HCT116 (cell line): ENCODE results near the gene NEURL1.

Source experiments
- POLR2A ChIP-seq: IDR thresholded peaks from 2 replicates; pipeline ENCODE4 v1.7.0; 2011; ENCODE audit warnings: borderline replicate concordance; ENCODE audit not compliant: insufficient read depth, insufficient read length; ENCODE audit errors: extremely low read depth
- POLR2AphosphoS5 ChIP-seq: IDR thresholded peaks from 2 replicates; pipeline ENCODE4 v1.6.1; 2011; ENCODE audit warnings: mild to moderate bottlenecking, low read depth, low read length, moderate library complexity
- YY1 ChIP-seq: IDR thresholded peaks from 2 replicates; pipeline ENCODE4 v1.6.1; 2011; ENCODE audit warnings: low read length, low read depth, moderate library complexity, mild to moderate bottlenecking; ENCODE audit not compliant: insufficient replicate concordance; ENCODE audit errors: extremely low read depth
- TF ChIP-seq, protein P1 (sequence below): IDR thresholded peaks from 2 replicates; pipeline ENCODE4 v1.6.1; 2012
- TF ChIP-seq, protein P2 (sequence below), 3 experiments: fragments of 200-600 bp in 1 of 3; sonication (generic) in 1 of 3; IDR thresholded peaks in 2 of 3; conservative IDR thresholded peaks in 1 of 3; 2 replicates each; pipeline ENCODE4 v1.5.1; 2012 to 2017; ENCODE audit warnings: low read depth in 2 of 3, low read length in 2 of 3, antibody characterized with exemption in 1 of 3, borderline replicate concordance in 1 of 3, control low read depth in 1 of 3, mild to moderate bottlenecking in 1 of 3, mixed read lengths in 1 of 3, mixed run types in 1 of 3, moderate library complexity in 1 of 3; ENCODE audit not compliant: insufficient read depth in 1 of 3
- TF ChIP-seq, protein P3 (sequence below): IDR thresholded peaks from 2 replicates; pipeline ENCODE4 v1.6.1; 2012; ENCODE audit warnings: low read depth

DNA sequence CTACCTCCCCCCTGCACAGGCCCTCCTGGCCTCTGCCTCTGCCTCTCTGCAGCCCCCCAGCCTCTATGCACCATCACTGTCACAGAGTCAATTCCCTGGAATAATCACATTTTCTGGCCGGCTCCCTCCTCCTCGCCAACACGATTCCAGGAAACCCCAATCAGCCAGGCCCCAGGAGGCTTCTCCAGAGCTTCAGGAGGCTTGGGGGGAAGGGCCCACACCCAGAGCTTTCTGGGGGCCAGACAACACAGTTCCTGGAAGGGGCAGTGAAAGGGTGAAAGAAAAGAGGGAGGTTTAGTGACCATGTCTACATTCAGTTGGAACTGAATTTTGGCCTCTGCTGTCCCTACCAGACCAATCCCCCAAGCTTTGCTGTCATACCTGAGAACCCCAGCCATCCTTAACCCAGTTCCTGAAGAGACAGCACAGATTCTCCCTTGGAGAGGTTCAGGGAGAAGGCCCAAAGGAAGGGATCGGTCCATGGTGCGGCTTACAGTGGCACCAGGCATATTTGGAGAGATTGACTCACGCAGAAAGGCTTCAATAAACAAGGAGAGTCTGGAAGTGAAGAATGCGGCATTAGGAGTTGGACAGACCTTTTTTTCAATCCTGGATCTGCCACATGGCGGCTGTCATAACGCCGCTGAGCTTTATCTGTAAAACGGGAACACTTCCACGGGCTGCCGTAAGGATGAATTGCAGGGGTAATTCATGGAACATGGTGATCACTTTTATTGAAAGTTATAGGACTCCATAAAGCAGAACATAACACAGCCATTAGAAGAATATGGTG lies 89.0 kb downstream of the NEURL1 start:
- no peak for TF ChIP-seq POLR2A
- TF ChIP-seq POLR2AphosphoS5, result no peak
- TF ChIP-seq, protein P1, sequence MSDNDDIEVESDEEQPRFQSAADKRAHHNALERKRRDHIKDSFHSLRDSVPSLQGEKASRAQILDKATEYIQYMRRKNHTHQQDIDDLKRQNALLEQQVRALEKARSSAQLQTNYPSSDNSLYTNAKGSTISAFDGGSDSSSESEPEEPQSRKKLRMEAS, result no peak
- TF ChIP-seq YY1, result no peak
- TF ChIP-seq, protein P2, sequence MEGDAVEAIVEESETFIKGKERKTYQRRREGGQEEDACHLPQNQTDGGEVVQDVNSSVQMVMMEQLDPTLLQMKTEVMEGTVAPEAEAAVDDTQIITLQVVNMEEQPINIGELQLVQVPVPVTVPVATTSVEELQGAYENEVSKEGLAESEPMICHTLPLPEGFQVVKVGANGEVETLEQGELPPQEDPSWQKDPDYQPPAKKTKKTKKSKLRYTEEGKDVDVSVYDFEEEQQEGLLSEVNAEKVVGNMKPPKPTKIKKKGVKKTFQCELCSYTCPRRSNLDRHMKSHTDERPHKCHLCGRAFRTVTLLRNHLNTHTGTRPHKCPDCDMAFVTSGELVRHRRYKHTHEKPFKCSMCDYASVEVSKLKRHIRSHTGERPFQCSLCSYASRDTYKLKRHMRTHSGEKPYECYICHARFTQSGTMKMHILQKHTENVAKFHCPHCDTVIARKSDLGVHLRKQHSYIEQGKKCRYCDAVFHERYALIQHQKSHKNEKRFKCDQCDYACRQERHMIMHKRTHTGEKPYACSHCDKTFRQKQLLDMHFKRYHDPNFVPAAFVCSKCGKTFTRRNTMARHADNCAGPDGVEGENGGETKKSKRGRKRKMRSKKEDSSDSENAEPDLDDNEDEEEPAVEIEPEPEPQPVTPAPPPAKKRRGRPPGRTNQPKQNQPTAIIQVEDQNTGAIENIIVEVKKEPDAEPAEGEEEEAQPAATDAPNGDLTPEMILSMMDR (IDR thresholded peaks at IDR 0.05 in 2 of 3, conservative IDR thresholded peaks at IDR 0.05 in 1 of 3; ENCODE audit: borderline replicate concordance in 1 of 3, insufficient read depth in 1 of 3, low read depth in 2 of 3, low read length in 2 of 3), result no peak
- TF ChIP-seq, protein P3, sequence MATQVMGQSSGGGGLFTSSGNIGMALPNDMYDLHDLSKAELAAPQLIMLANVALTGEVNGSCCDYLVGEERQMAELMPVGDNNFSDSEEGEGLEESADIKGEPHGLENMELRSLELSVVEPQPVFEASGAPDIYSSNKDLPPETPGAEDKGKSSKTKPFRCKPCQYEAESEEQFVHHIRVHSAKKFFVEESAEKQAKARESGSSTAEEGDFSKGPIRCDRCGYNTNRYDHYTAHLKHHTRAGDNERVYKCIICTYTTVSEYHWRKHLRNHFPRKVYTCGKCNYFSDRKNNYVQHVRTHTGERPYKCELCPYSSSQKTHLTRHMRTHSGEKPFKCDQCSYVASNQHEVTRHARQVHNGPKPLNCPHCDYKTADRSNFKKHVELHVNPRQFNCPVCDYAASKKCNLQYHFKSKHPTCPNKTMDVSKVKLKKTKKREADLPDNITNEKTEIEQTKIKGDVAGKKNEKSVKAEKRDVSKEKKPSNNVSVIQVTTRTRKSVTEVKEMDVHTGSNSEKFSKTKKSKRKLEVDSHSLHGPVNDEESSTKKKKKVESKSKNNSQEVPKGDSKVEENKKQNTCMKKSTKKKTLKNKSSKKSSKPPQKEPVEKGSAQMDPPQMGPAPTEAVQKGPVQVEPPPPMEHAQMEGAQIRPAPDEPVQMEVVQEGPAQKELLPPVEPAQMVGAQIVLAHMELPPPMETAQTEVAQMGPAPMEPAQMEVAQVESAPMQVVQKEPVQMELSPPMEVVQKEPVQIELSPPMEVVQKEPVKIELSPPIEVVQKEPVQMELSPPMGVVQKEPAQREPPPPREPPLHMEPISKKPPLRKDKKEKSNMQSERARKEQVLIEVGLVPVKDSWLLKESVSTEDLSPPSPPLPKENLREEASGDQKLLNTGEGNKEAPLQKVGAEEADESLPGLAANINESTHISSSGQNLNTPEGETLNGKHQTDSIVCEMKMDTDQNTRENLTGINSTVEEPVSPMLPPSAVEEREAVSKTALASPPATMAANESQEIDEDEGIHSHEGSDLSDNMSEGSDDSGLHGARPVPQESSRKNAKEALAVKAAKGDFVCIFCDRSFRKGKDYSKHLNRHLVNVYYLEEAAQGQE, result no peak
